Fibroblast of pulmonary artery (primary cell): ENCODE data around the gene CIB2.

Experiments
- DNase-seq: peaks from one replicate; pipeline ENCODE4 v3.0.0-alpha.2; 2010; ENCODE audit warnings: low read depth
- H3K4me3 ChIP-seq: replicated peaks from 2 replicates; pipeline ENCODE4 v1.5.1; 2011; ENCODE audit warnings: low read depth, mild to moderate bottlenecking, control low read depth, low read length, moderate library complexity
- TF ChIP-seq, protein P1 (sequence below): IDR thresholded peaks from 2 replicates; pipeline ENCODE4 v1.5.1; 2011; ENCODE audit warnings: mild to moderate bottlenecking, control low read depth, low read length, inconsistent platforms; ENCODE audit errors: missing control alignments

Gene CIB2

GRCh38 chr15:78063217-78063616 is 68.0 kb downstream of the CIB2 start:
- TF ChIP-seq, protein P1, sequence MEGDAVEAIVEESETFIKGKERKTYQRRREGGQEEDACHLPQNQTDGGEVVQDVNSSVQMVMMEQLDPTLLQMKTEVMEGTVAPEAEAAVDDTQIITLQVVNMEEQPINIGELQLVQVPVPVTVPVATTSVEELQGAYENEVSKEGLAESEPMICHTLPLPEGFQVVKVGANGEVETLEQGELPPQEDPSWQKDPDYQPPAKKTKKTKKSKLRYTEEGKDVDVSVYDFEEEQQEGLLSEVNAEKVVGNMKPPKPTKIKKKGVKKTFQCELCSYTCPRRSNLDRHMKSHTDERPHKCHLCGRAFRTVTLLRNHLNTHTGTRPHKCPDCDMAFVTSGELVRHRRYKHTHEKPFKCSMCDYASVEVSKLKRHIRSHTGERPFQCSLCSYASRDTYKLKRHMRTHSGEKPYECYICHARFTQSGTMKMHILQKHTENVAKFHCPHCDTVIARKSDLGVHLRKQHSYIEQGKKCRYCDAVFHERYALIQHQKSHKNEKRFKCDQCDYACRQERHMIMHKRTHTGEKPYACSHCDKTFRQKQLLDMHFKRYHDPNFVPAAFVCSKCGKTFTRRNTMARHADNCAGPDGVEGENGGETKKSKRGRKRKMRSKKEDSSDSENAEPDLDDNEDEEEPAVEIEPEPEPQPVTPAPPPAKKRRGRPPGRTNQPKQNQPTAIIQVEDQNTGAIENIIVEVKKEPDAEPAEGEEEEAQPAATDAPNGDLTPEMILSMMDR, result no peak
- no peak for DNase-seq
- H3K4me3 ChIP-seq, result no peak overlapping the region

- TF ChIP-seq, protein P1, result no peak
- DNase-seq, result peak; percentile 45
- H3K4me3 ChIP-seq, result peak overlapping the region; percentile 35
Measured at GRCh38 chr15:78061963-78062427, 69.2 kb downstream of the CIB2 start.

DNA sequence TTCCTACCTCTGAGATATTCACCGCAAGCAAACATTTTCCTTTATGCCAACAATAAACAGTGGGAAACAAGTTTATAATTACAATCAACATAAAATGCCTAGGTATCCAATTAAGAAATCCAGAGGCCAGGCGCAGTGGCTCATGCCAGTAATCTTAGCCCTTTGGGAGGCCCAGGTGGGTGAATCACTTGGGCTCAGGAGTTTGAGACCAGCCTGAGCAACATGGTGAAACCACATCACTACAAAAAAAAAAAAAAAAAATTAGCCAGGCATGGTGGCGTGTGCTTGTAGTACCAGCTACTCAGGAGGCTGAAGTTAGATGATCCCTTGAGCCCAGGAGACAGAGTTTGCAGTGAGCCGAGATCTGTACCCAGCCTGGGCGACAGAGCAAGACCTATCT is 71.0 kb downstream of the CIB2 start:
- no peak overlapping the region for H3K4me3 ChIP-seq
- TF ChIP-seq, protein P1, result no peak
- no peak for DNase-seq

DNA sequence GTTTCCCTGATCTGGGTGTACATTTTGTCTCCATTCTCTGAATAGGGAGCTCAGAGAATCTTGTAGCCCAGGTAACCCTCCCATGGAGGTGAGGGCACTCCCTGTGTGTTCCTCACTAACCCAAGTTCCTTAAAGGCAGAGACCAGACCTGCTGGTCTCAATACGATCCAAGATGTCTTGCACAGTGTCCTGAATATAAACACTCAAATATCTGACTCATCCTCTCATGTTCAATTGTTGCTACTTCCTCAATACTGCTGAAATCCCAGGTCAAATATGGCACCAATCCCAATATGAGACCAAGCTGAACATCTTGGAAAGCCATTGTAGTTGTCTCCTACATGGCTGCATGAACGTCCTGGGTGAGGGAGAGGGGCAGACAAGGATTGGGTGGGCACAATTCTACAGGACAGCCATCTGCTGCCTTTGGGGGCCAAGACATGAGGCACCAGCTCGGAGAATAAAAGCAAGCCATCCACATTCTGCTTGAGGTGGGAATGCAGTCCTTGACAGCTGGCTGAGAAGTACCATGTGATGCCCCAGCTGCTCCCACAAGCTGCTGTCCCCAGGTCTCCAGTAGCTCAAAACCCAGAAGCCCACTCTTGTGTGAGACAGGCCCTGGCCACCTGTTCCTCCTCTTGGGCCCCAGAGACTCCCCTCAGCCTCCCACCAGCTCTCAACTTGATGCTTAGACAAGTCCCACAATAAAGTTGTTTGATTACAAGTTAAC is 72.0 kb downstream of the CIB2 start:
- TF ChIP-seq, protein P1, result no peak
- peak; percentile 48 for DNase-seq
- H3K4me3 ChIP-seq, result no peak overlapping the region

DNA sequence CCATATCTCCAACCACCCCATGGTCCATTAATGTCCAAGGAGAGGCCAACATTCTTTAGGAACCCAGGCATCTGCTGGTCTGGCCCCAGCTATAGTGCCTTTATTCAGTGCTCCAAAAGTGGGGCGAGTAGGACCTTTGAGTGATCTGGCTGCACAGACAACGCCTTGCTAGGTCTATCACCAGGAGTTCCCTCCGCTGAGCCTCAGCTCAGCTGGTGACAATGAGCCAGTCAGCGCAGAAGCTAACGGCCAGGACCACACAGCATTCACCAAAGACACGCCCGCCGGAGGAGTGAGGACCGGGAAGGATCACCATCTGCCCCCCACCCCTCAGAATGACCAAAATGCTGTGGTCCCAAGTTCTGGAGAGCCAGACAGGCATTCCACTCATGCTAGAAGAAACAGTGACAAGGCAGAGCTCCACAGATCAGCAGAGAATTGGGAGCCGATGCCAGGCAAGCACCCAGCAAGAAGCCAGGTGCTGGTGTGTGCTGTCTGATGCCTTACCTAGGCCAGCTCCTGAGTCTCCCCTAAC is 72.8 kb downstream of the CIB2 start:
- TF ChIP-seq, protein P1, result no peak
- DNase-seq, result no peak
- no peak overlapping the region for H3K4me3 ChIP-seq

- TF ChIP-seq, protein P1, result no peak
- no peak for DNase-seq
- no peak overlapping the region for H3K4me3 ChIP-seq
Measured at GRCh38 chr15:78057803-78058202, 73.4 kb downstream of the CIB2 start.
